ENCODE data around the gene NTM.

DNA sequence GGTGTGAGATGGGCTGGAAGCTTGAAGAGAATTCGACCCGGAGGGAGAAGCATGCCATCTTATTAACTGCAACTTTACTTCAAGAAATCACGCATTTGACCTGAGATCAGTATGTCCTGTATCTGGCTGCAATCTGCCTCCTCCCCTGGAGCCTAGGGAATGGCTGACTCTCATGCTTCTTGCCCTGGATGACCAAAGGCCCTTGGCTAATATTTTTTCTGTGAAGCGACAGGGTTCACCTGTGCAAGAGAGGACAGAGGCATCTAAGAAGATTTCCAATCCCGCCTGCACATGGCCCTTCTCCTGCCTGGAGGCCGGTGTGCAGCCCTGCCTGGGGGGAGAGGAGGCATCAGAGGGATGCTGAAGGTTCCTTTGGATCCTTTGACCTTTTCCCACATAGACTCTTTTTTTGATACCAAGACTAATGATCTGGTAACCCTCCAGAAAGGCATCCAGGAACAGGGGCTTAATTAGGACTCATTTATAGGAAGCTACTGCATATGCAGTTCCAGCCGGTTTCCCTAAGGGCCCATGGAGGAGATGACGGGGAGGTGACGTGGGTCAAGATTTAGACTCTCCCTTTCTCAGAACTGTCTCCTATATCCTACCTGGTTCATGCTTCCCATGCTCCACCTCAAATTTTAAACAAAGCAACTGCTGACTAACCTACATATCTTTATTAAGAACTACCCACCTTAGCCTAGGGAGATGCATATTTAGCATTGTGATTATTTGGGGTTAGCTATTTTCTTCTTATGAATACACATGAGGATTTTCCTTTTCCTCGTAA is 50.8 kb downstream of the NTM start:
- TF ChIP-seq, protein P1, sequence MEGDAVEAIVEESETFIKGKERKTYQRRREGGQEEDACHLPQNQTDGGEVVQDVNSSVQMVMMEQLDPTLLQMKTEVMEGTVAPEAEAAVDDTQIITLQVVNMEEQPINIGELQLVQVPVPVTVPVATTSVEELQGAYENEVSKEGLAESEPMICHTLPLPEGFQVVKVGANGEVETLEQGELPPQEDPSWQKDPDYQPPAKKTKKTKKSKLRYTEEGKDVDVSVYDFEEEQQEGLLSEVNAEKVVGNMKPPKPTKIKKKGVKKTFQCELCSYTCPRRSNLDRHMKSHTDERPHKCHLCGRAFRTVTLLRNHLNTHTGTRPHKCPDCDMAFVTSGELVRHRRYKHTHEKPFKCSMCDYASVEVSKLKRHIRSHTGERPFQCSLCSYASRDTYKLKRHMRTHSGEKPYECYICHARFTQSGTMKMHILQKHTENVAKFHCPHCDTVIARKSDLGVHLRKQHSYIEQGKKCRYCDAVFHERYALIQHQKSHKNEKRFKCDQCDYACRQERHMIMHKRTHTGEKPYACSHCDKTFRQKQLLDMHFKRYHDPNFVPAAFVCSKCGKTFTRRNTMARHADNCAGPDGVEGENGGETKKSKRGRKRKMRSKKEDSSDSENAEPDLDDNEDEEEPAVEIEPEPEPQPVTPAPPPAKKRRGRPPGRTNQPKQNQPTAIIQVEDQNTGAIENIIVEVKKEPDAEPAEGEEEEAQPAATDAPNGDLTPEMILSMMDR (IDR thresholded peaks at IDR 0.05) = no peak
- TF ChIP-seq POLR2A (IDR thresholded peaks at IDR 0.05) = no peak
